HEK293 (cell line): ENCODE measurements around the gene TMOD2.

Experiments
- MYNN ChIP-seq: fragments of 450-650 bp; formaldehyde crosslinking; IDR thresholded peaks from 2 replicates; pipeline ENCODE4 v1.5.1; 2016; ENCODE audit warnings: missing biosample characterization, missing genetic modification characterization, borderline replicate concordance
- ZNF274 ChIP-seq, 2 experiments: fragments of 200-500 bp in 1 of 2; fragments of 450-650 bp in 1 of 2; sonication (Bioruptor generic) in 1 of 2; formaldehyde crosslinking in 1 of 2; IDR thresholded peaks; 2 replicates each; pipeline versions ENCODE4 v1.5.1 to v1.6.1; 2014 to 2016; ENCODE audit warnings: borderline replicate concordance in 1 of 2, inconsistent platforms in 1 of 2, low read length in 1 of 2, missing biosample characterization in 1 of 2, missing genetic modification characterization in 1 of 2
- ZNF433 ChIP-seq: fragments of 450-650 bp; formaldehyde crosslinking; IDR thresholded peaks from 2 replicates; pipeline ENCODE4 v1.5.1; 2016; ENCODE audit warnings: missing biosample characterization, missing genetic modification characterization, low read depth
- ZNF768 ChIP-seq: fragments of 450-650 bp; formaldehyde crosslinking; IDR thresholded peaks from 2 replicates; pipeline ENCODE4 v1.5.1; 2018; ENCODE audit warnings: missing biosample characterization, mild to moderate bottlenecking, missing genetic modification characterization
- TF ChIP-seq, protein P1 (sequence below): fragments of 450-650 bp; formaldehyde crosslinking; IDR thresholded peaks from 2 replicates; pipeline ENCODE4 v1.5.1; 2017; ENCODE audit warnings: missing biosample characterization, missing genetic modification characterization

DNA sequence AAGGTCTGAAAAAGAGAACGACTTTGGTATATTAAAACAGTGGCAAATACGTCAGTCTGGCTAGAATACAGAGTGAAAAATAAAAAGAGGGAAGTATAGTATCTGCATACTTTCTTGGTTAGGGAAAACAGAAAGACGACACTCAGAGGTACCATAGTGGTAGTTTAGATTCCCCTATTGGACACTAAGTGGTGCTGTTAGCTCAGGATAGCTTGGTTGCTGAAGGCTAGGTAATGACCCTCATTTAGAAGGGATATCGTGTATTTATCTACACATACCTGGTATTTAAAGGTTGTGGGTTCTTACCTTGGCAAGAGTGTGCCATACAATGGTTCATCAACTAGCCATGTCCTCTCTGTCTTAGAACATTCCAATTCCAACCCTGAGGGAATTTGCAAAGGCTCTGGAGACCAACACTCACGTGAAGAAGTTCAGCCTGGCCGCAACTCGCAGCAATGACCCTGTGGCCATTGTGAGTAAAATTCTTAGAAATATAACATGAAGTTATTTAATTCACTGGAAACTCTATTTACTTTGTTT lies 31.0 kb downstream of the TMOD2 start:
- TF ChIP-seq, protein P1, sequence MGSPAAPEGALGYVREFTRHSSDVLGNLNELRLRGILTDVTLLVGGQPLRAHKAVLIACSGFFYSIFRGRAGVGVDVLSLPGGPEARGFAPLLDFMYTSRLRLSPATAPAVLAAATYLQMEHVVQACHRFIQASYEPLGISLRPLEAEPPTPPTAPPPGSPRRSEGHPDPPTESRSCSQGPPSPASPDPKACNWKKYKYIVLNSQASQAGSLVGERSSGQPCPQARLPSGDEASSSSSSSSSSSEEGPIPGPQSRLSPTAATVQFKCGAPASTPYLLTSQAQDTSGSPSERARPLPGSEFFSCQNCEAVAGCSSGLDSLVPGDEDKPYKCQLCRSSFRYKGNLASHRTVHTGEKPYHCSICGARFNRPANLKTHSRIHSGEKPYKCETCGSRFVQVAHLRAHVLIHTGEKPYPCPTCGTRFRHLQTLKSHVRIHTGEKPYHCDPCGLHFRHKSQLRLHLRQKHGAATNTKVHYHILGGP, result no peak
- TF ChIP-seq MYNN, result no peak
- TF ChIP-seq ZNF768 (tag by site-specific recombination), result no peak
- no peak for TF ChIP-seq ZNF433 (tag by site-specific recombination)
- TF ChIP-seq ZNF274 (IDR thresholded peaks at IDR 0.05; ENCODE audit: low read length), result no peak
- no peak for TF ChIP-seq ZNF274 (tag by site-specific recombination; IDR thresholded peaks at IDR 0.05; ENCODE audit: borderline replicate concordance)
